Activated CD8-positive, alpha-beta memory T cell treated with anti-CD3 and anti-CD28 coated beads for 24 hours (primary cell): Measurements from ENCODE around the gene PPARA.

Source experiments
- DNase-seq: peaks from one replicate; pipeline ENCODE4 v3.0.0-alpha.2; 2020

Gene PPARA

GRCh38 chr22:46150034-46150654 lies at the start of gene PPARA:
TSS of gene PPARA (plus strand) at chr22:46150526. CDS start at chr22:46198384, 47,858 bp downstream.
- peak; percentile 94 for DNase-seq

- DNase-seq: no peak
These were observed 48.2 kb upstream of the PPARA start for GRCh38 chr22:46102159-46102558.

GRCh38 chr22:46102752-46103151 lies 47.6 kb upstream of the PPARA start:
- DNase-seq: no peak

GRCh38 chr22:46103181-46103580 lies 47.1 kb upstream of the PPARA start:
- no peak for DNase-seq

- no peak for DNase-seq
These were observed 46.7 kb upstream of the PPARA start for GRCh38 chr22:46103664-46104063.

GRCh38 chr22:46104170-46104880 lies 46.0 kb upstream of the PPARA start:
- DNase-seq: no peak

GRCh38 chr22:46104881-46105493 lies 45.3 kb upstream of the PPARA start:
- DNase-seq: no peak

GRCh38 chr22:46105494-46106278 lies 44.6 kb upstream of the PPARA start:
- DNase-seq: no peak

- DNase-seq: no peak
These were observed 43.9 kb upstream of the PPARA start for GRCh38 chr22:46106279-46107022.

- DNase-seq: no peak
These were observed 43.1 kb upstream of the PPARA start for GRCh38 chr22:46107089-46107664.

GRCh38 chr22:46107753-46108563 lies 42.4 kb upstream of the PPARA start:
- no peak for DNase-seq

GRCh38 chr22:46108564-46109473 lies 41.5 kb upstream of the PPARA start:
- no peak for DNase-seq

- no peak for DNase-seq
These were observed 40.8 kb upstream of the PPARA start for GRCh38 chr22:46109474-46110003.

- no peak for DNase-seq
These were observed 40.1 kb upstream of the PPARA start for GRCh38 chr22:46110215-46110614.

- DNase-seq: no peak
These were observed 38.5 kb upstream of the PPARA start for GRCh38 chr22:46111645-46112306.

GRCh38 chr22:46112405-46112804 lies 37.9 kb upstream of the PPARA start:
- DNase-seq: no peak

GRCh38 chr22:46113110-46113909 lies 37.0 kb upstream of the PPARA start:
- DNase-seq: no peak

- no peak for DNase-seq
These were observed 36.3 kb upstream of the PPARA start for GRCh38 chr22:46113910-46114517.
